ENCODE results near the gene LHX3.

The LHX3 gene

GRCh38 chr9:136147890-136148714 lies 56.8 kb downstream of the LHX3 start:
- no peak overlapping the region for H3K4me3 Mint-ChIP-seq
- H3K4me1 Mint-ChIP-seq (ENCODE audit: low read depth): no peaks in the 10 kb centered on the region
- H3K9me3 Mint-ChIP-seq: no peaks in the 10 kb centered on the region
- H3K27ac Mint-ChIP-seq: no peak overlapping the region
- no peaks in the 10 kb centered on the region for H3K36me3 Mint-ChIP-seq (ENCODE audit: low read depth)
- H3K27me3 Mint-ChIP-seq: no peaks in the 10 kb centered on the region

GRCh38 chr9:136147038-136147889 lies 57.7 kb downstream of the LHX3 start:
- Mint-ChIP-seq H3K27ac (no peak overlapping the region), H3K36me3 (ENCODE audit: low read depth) (no peaks in the 10 kb centered on the region), H3K4me3 (no peak overlapping the region)

More at GRCh38 chr9:136147038-136147889, 57.7 kb downstream of the LHX3 start:
- no peaks in the 10 kb centered on the region for H3K4me1 Mint-ChIP-seq (ENCODE audit: low read depth)
- no peaks in the 10 kb centered on the region for H3K27me3 Mint-ChIP-seq
- no peaks in the 10 kb centered on the region for H3K9me3 Mint-ChIP-seq

All from stimulated activated naive CD8-positive, alpha-beta T cell treated with anti-CD3 and anti-CD28 coated beads, Interleukin-15, Interleukin-2, amounts not matched to agents 100 ng/mL and 50 ng/mL, for 24 hours (primary cell).